ENCODE results near the gene PIAS4.

DNA sequence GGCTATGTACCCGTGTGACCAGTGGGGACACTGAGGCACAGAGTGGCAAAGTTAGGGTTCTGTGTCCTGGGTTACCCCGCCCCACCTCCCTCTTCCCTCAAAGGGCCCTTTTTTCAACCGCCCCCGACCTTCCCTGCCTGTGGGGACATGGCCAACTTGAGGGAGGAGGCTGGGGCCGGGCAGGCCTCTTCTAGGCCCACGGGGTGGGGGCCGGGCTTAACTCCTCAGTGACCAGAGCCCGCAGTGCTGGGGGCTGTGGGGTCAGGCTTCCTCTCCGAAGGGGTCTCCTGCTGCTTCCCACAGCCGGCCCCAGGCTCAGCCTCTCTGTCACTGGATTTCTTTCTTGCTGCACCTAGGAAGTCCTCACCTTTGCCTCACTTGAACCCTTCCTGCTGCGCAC is 23.9 kb downstream of the PIAS4 start:
- TF ChIP-seq OSR1 (CRISPR knock-in tag; IDR thresholded peaks at IDR 0.05) (no peak), ZNF565 (CRISPR knock-in tag; conservative IDR thresholded peaks at IDR 0.05; ENCODE audit: low read depth) (no peak), BACH2 (CRISPR knock-in tag; IDR thresholded peaks at IDR 0.05; ENCODE audit: borderline replicate concordance) (no peak), ARNTL (CRISPR knock-in tag; IDR thresholded peaks at IDR 0.05; ENCODE audit: borderline replicate concordance, low read depth) (no peak), CSDC2 (CRISPR knock-in tag; IDR thresholded peaks at IDR 0.05) (no peak), PATZ1 (CRISPR knock-in tag; IDR thresholded peaks at IDR 0.05; ENCODE audit: borderline replicate concordance) (no peak), POU6F1 (CRISPR knock-in tag; IDR thresholded peaks at IDR 0.05; ENCODE audit: borderline replicate concordance, low read depth) (no peak), GLIS3 (CRISPR knock-in tag; IDR thresholded peaks at IDR 0.05) (no peak), TCF4 (CRISPR knock-in tag; IDR thresholded peaks at IDR 0.05; ENCODE audit: borderline replicate concordance) (no peak)
- TF ChIP-seq, protein P1, sequence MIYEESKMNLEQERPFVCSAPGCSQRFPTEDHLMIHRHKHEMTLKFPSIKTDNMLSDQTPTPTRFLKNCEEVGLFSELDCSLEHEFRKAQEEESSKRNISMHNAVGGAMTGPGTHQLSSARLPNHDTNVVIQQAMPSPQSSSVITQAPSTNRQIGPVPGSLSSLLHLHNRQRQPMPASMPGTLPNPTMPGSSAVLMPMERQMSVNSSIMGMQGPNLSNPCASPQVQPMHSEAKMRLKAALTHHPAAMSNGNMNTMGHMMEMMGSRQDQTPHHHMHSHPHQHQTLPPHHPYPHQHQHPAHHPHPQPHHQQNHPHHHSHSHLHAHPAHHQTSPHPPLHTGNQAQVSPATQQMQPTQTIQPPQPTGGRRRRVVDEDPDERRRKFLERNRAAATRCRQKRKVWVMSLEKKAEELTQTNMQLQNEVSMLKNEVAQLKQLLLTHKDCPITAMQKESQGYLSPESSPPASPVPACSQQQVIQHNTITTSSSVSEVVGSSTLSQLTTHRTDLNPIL (CRISPR knock-in tag; IDR thresholded peaks at IDR 0.05; ENCODE audit: low read depth): no peak
- TF ChIP-seq, protein P2, sequence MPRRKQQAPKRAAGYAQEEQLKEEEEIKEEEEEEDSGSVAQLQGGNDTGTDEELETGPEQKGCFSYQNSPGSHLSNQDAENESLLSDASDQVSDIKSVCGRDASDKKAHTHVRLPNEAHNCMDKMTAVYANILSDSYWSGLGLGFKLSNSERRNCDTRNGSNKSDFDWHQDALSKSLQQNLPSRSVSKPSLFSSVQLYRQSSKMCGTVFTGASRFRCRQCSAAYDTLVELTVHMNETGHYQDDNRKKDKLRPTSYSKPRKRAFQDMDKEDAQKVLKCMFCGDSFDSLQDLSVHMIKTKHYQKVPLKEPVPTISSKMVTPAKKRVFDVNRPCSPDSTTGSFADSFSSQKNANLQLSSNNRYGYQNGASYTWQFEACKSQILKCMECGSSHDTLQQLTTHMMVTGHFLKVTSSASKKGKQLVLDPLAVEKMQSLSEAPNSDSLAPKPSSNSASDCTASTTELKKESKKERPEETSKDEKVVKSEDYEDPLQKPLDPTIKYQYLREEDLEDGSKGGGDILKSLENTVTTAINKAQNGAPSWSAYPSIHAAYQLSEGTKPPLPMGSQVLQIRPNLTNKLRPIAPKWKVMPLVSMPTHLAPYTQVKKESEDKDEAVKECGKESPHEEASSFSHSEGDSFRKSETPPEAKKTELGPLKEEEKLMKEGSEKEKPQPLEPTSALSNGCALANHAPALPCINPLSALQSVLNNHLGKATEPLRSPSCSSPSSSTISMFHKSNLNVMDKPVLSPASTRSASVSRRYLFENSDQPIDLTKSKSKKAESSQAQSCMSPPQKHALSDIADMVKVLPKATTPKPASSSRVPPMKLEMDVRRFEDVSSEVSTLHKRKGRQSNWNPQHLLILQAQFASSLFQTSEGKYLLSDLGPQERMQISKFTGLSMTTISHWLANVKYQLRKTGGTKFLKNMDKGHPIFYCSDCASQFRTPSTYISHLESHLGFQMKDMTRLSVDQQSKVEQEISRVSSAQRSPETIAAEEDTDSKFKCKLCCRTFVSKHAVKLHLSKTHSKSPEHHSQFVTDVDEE (CRISPR knock-in tag; IDR thresholded peaks at IDR 0.05): no peak
